H1 (cell line): ENCODE measurements around the gene DLG4. TPM values are rescaled to one million over a fixed set of nuclear protein-coding genes. Genes with fewer than 3 reads are reported as not detected.
A peak's percentile ranks its signal among the peaks of the same experiment; 100 is the strongest.

ENCODE experiments used
- CTCF ChIA-PET: fragments of 300-600 bp; sonication (Branson Sonifier 250); formaldehyde crosslinking; loops from one replicate; lab custom pipeline; 2021; ENCODE audit not compliant: partially characterized antibody; lab: Charles Lee
- POLR2A ChIA-PET: fragments of 300-600 bp; sonication (Branson Sonifier 250); formaldehyde crosslinking; loops from one replicate; lab custom pipeline; 2021; ENCODE audit warnings: inconsistent platforms; ENCODE audit not compliant: partially characterized antibody; lab: Charles Lee
- DNase-seq, 2 experiments: peaks; one replicate each; pipeline versions ENCODE4 v3.0.0 to v3.0.0-alpha.2; 2010 to 2022; ENCODE audit warnings: low spot score in 2 of 2, low read depth in 1 of 2, mixed read lengths in 1 of 2
- FAIRE-seq: peaks from 2 replicates; lab custom pipeline; 2011; peaks lifted over from hg19 to GRCh38; lab: Jason Lieb, UNC
- H2AFZ ChIP-seq: 2 replicates; pipeline ENCODE4 v1.8.1; 2012; ENCODE audit warnings: low read length, inconsistent platforms
- H2AK5ac ChIP-seq: 2 replicates; pipeline ENCODE4 v1.6.1; 2013; ENCODE audit warnings: low read depth, low read length
- H2BK120ac ChIP-seq: replicated peaks from 2 replicates; pipeline ENCODE3; 2013; ENCODE audit warnings: low read depth, low read length, inconsistent platforms
- H2BK12ac ChIP-seq: 2 replicates; pipeline ENCODE4 v1.6.1; 2013; ENCODE audit warnings: low read depth, low read length
- H2BK15ac ChIP-seq: 2 replicates; pipeline ENCODE4 v1.6.1; 2013; ENCODE audit warnings: low read length
- H2BK20ac ChIP-seq: 2 replicates; pipeline ENCODE4 v1.6.1; 2013; ENCODE audit warnings: low read length
- H2BK5ac ChIP-seq: 2 replicates; pipeline ENCODE4 v1.6.1; 2013; ENCODE audit warnings: low read depth, low read length
- H3K14ac ChIP-seq: 2 replicates; pipeline ENCODE4 v1.6.1; 2013; ENCODE audit warnings: inconsistent platforms; ENCODE audit not compliant: insufficient read length
- H3K18ac ChIP-seq: 2 replicates; pipeline ENCODE4 v1.6.1; 2013; ENCODE audit warnings: low read length; ENCODE audit errors: extremely low read depth
- H3K23ac ChIP-seq: 2 replicates; pipeline ENCODE4 v1.6.1; 2013; ENCODE audit warnings: inconsistent platforms; ENCODE audit not compliant: insufficient read length
- H3K23me2 ChIP-seq: 2 replicates; pipeline ENCODE4 v1.6.1; 2013; ENCODE audit warnings: low read depth, low read length
- H3K27ac ChIP-seq: 2 replicates; pipeline ENCODE4 v1.6.1; 2011; ENCODE audit warnings: low read depth, low read length, inconsistent platforms
- H3K27me3 ChIP-seq, 4 experiments: replicated peaks in 1 of 4; 1 replicate in 1 of 4; 2 replicates in 3 of 4; pipeline versions ENCODE4 v1.6.1 to v1.8.1; 2011 to 2013; ENCODE audit warnings: low read length in 3 of 4, mild to moderate bottlenecking in 3 of 4, inconsistent platforms in 2 of 4, mixed read lengths in 2 of 4, moderate library complexity in 1 of 4; ENCODE audit not compliant: control insufficient read depth in 3 of 4, insufficient read depth in 3 of 4; ENCODE audit errors: extremely low read depth in 1 of 4
- H3K36me3 ChIP-seq, 4 experiments: 2 replicates each; pipeline versions ENCODE4 v1.6.1 to v1.8.1; 2011 to 2013; ENCODE audit warnings: mild to moderate bottlenecking in 4 of 4, low read length in 3 of 4, moderate library complexity in 2 of 4, control low read depth in 1 of 4, inconsistent platforms in 1 of 4; ENCODE audit not compliant: insufficient read depth in 4 of 4, control insufficient read depth in 2 of 4
- H3K4ac ChIP-seq: replicated peaks from 2 replicates; pipeline ENCODE3; 2013; ENCODE audit warnings: low read length, low read depth, mixed read lengths, inconsistent platforms; ENCODE audit not compliant: insufficient read length
- H3K4me1 ChIP-seq, 4 experiments: replicated peaks in 1 of 4; 1 replicate in 1 of 4; 2 replicates in 3 of 4; pipeline versions ENCODE4 v1.6.1 to v1.8.1; 2011 to 2013; ENCODE audit warnings: low read length in 3 of 4, inconsistent platforms in 2 of 4, mixed read lengths in 1 of 4; ENCODE audit not compliant: insufficient read depth in 4 of 4, control insufficient read depth in 3 of 4
- H3K4me2 ChIP-seq, 2 experiments: 2 replicates each; pipeline versions ENCODE4 v1.6.1 to v1.8.1; 2011 to 2013; ENCODE audit warnings: low read depth in 2 of 2, low read length in 2 of 2, control low read depth in 1 of 2, inconsistent platforms in 1 of 2, mild to moderate bottlenecking in 1 of 2; ENCODE audit not compliant: insufficient read depth in 1 of 2
- H3K4me3 ChIP-seq, 4 experiments: fragments of 200-600, 300-600 bp in 1 of 4; sonication (generic), shearing (Covaris generic), sonication (Bioruptor Twin) in 1 of 4; 2 replicates each; pipeline versions ENCODE4 v1.5.1 to v1.8.1; 2011 to 2016; ENCODE audit warnings: low read length in 4 of 4, low read depth in 3 of 4, control low read depth in 2 of 4, inconsistent platforms in 2 of 4, mild to moderate bottlenecking in 2 of 4, mixed read lengths in 1 of 4, moderate library complexity in 1 of 4; ENCODE audit not compliant: insufficient read depth in 2 of 4; ENCODE audit errors: extremely low read depth in 1 of 4
- H3K56ac ChIP-seq: replicated peaks from 2 replicates; pipeline ENCODE3; 2013; ENCODE audit warnings: low read depth, mild to moderate bottlenecking, mixed read lengths, low read length, inconsistent platforms; ENCODE audit not compliant: insufficient read length
- H3K79me1 ChIP-seq: 2 replicates; pipeline ENCODE4 v1.6.1; 2013; ENCODE audit warnings: low read depth, low read length, control low read depth
- H3K79me2 ChIP-seq, 2 experiments: 2 replicates each; pipeline versions ENCODE4 v1.6.1 to v1.8.1; 2012 to 2013; ENCODE audit warnings: low read length in 2 of 2, mild to moderate bottlenecking in 2 of 2, inconsistent platforms in 1 of 2; ENCODE audit not compliant: insufficient read depth in 2 of 2, control insufficient read depth in 1 of 2
- H3K9ac ChIP-seq, 4 experiments: replicated peaks in 1 of 4; 1 replicate in 1 of 4; 2 replicates in 3 of 4; pipeline versions ENCODE4 v1.6.1 to v1.8.1; 2011 to 2013; ENCODE audit warnings: low read depth in 3 of 4, low read length in 3 of 4, control low read depth in 2 of 4, mild to moderate bottlenecking in 2 of 4, moderate library complexity in 2 of 4, inconsistent platforms in 1 of 4; ENCODE audit errors: extremely low read depth in 1 of 4
- H3K9me3 ChIP-seq, 2 experiments: 2 replicates each; pipeline versions ENCODE4 v1.6.1 to v1.8.1; 2012 to 2013; ENCODE audit warnings: mild to moderate bottlenecking in 2 of 2, moderate library complexity in 2 of 2, control low read depth in 1 of 2, inconsistent platforms in 1 of 2, low read depth in 1 of 2, low read length in 1 of 2, mixed read lengths in 1 of 2; ENCODE audit not compliant: insufficient read depth in 2 of 2
- H4K20me1 ChIP-seq, 2 experiments: replicated peaks in 1 of 2; 2 replicates each; pipeline versions ENCODE3 to v1.8.1; 2011 to 2013; ENCODE audit warnings: inconsistent platforms in 2 of 2, low read length in 2 of 2, mild to moderate bottlenecking in 1 of 2; ENCODE audit not compliant: insufficient read depth in 2 of 2, control insufficient read depth in 1 of 2
- H4K5ac ChIP-seq: 2 replicates; pipeline ENCODE4 v1.6.1; 2013; ENCODE audit warnings: low read length, low read depth, mixed read lengths, inconsistent platforms; ENCODE audit not compliant: insufficient read length
- H4K8ac ChIP-seq: 2 replicates; pipeline ENCODE4 v1.8.0; 2013; ENCODE audit warnings: mild to moderate bottlenecking, moderate library complexity, low read length, inconsistent platforms; ENCODE audit not compliant: insufficient read depth; ENCODE audit errors: extremely low read depth
- H4K91ac ChIP-seq: replicated peaks from 2 replicates; pipeline ENCODE3; 2013; ENCODE audit warnings: low read length, mixed read lengths, inconsistent platforms; ENCODE audit not compliant: insufficient read length
- CHD2 ChIP-seq: IDR thresholded peaks from 2 replicates; pipeline ENCODE4 v1.6.1; 2012; ENCODE audit warnings: low read length, improper control_type of control experiment
- CREB1 ChIP-seq: IDR thresholded peaks from 2 replicates; pipeline ENCODE4 v1.6.1; 2012; ENCODE audit warnings: inconsistent platforms
- CTCF ChIP-seq, 3 experiments: IDR thresholded peaks; 1 replicate in 2 of 3; 2 replicates in 1 of 3; pipeline versions ENCODE4 v1.5.1 to v1.6.1; 2011; ENCODE audit warnings: low read length in 3 of 3, mild to moderate bottlenecking in 3 of 3, inconsistent platforms in 2 of 3, low read depth in 1 of 3, moderate library complexity in 1 of 3; ENCODE audit not compliant: insufficient read depth in 1 of 3; ENCODE audit errors: control extremely low read depth in 1 of 3
- E2F6 ChIP-seq: IDR thresholded peaks from 2 replicates; pipeline ENCODE4 v1.6.1; 2012; ENCODE audit warnings: inconsistent platforms
- HDAC6 ChIP-seq: IDR thresholded peaks from one replicate; pipeline ENCODE4 v1.7.1; 2012; ENCODE audit warnings: low read depth, mild to moderate bottlenecking, inconsistent platforms, low read length, moderate library complexity
- KDM1A ChIP-seq: fragments of 200-600, 300-600 bp; sonication (generic); IDR thresholded peaks from 2 replicates; pipeline ENCODE4 v1.7.1; 2016; ENCODE audit warnings: mild to moderate bottlenecking, low read length, borderline replicate concordance
- RBBP5 ChIP-seq: IDR thresholded peaks from 2 replicates; pipeline ENCODE4 v1.7.1; 2012; ENCODE audit warnings: low read depth, mild to moderate bottlenecking, inconsistent platforms, low read length, moderate library complexity, borderline replicate concordance
- RFX5 ChIP-seq: IDR thresholded peaks from 2 replicates; pipeline ENCODE4 v1.6.1; 2011; ENCODE audit warnings: low read depth, low read length, improper control_type of control experiment, borderline replicate concordance
- RXRA ChIP-seq: IDR thresholded peaks from 2 replicates; pipeline ENCODE4 v1.6.1; 2011; ENCODE audit warnings: low read depth, mild to moderate bottlenecking, low read length, moderate library complexity; ENCODE audit not compliant: insufficient read depth
- WGBS, 2 experiments: shearing (Covaris generic) in 1 of 2; methylation state at CpG; one replicate each; pipeline versions ENCODE4 v1.1.6 to v1.1.7; 2013 to 2015; ENCODE audit warnings: low lambda C conversion rate in 2 of 2, mixed read lengths in 2 of 2, inconsistent platforms in 1 of 2, low coverage in 1 of 2, missing lambda C conversion rate in 1 of 2; ENCODE audit not compliant: insufficient replicate concordance in 2 of 2, insufficient coverage in 1 of 2, insufficient read length in 1 of 2; ENCODE audit errors: extremely low coverage in 1 of 2, missing lambda C conversion rate in 1 of 2; 5-methylcytosine and 5-hydroxymethylcytosine counted together
- polyA plus RNA-seq, 7 experiments: library from polyadenylated mRNA; depleted of rRNA in 3 of 7; stranded (reverse) in 5 of 7; unstranded in 2 of 7; fragments of >200 nt in 5 of 7; fragments of 200-250 nt in 2 of 7; gene quantifications; 1 replicate in 5 of 7; 2 replicates in 1 of 7; 4 replicates in 1 of 7; pipeline versions ENCODE4 v1.2.1 to v1.2.3, GENCODE V29; 2011 to 2013; ENCODE audit warnings: missing spikeins in 2 of 7, mixed read lengths in 2 of 7
- total RNA-seq: library from RNA; stranded (reverse); fragmentation: NEBNext Ultra II Directional; extraction: Animal tissue kit (Norgen Biotek cat#: 25700); gene quantifications from 2 replicates; pipeline ENCODE4 v1.2.1, GENCODE V29; 2021
- TF ChIP-seq, protein P1 (sequence below): IDR thresholded peaks from 2 replicates; pipeline ENCODE4 v1.6.1; 2011; ENCODE audit warnings: low read depth, mild to moderate bottlenecking, low read length; ENCODE audit not compliant: insufficient read depth

Gene DLG4
- total and polyA plus RNA-seq, 2 of the 8 experiments (the other 6 are each of a cell fraction or from before 2014, with no cell fraction given), result 18.9 to 45.9 TPM

- no peak overlapping the region for H3K4me2 ChIP-seq
- no peaks in the 10 kb centered on the region for H3K9me3 ChIP-seq
- DNase-seq (no peak), FAIRE-seq (no peak)
- no peak overlapping the region for H2BK12ac ChIP-seq
- POLR2A ChIA-PET, result interaction anchor here (0.9 to 10.7 kb wide), 10 partner anchors 10 to 352 kb away, joined by 3 to 386 read pairs (median 5); partner anchors contain the start of genes CLDN7, CTDNEP1, DVL2 and ELP5
- no peak overlapping the region for H3K18ac ChIP-seq
- no peak overlapping the region for H3K23ac ChIP-seq
- no peak overlapping the region for H2BK20ac ChIP-seq
- no peak overlapping the region for H2AK5ac ChIP-seq
- peak overlapping the region; percentile 30; the same call in 1 of the 2 replicates for H4K8ac ChIP-seq
- H3K14ac ChIP-seq, result no peak overlapping the region
- H3K79me2 ChIP-seq, result no peaks in the 10 kb centered on the region
- no peak overlapping the region for H3K27ac ChIP-seq
- H2BK120ac ChIP-seq, result no peak overlapping the region
- H3K4ac ChIP-seq, result no peak overlapping the region
- 94% methylated on average over 9 of the region's 10 CpGs; no CpG with 5 or more reads in 1 of the 2 experiments for WGBS, 2 experiments
- CTCF ChIA-PET, result interaction anchor here (0.9 to 1.2 kb wide), 3 partner anchors 10 to 85 kb away, joined by 3 read pairs; partner anchors contain the start of gene DVL2
- H3K23me2 ChIP-seq, result peaks cover 5% of the 10 kb centered on the region; the same call in 1 of the 2 replicates
- no peak overlapping the region for H2AFZ ChIP-seq
- H4K5ac ChIP-seq, result no peak overlapping the region
- H2BK15ac ChIP-seq, result no peak overlapping the region
- no peak overlapping the region for H4K91ac ChIP-seq
- H2BK5ac ChIP-seq, result no peak overlapping the region
- H3K4me3 ChIP-seq, result no peak overlapping the region
- H3K36me3 ChIP-seq, result peaks cover 26 to 67% (median 54%) of the 10 kb centered on the region in 4 experiments
- no peak overlapping the region for H3K9ac ChIP-seq
- H3K27me3 ChIP-seq, result no peaks in the 10 kb centered on the region
- H3K56ac ChIP-seq, result no peak overlapping the region
- H4K20me1 ChIP-seq, result peaks cover 15 to 36% of the 10 kb centered on the region in 2 experiments
- H3K4me1 ChIP-seq, result peaks cover 0 to 10% (median 5%) of the 10 kb centered on the region in 4 experiments; a peak in 4 of 7 replicates
- H3K79me1 ChIP-seq, result no peaks in the 10 kb centered on the region
- TF ChIP-seq CHD2 (no peak), HDAC6 (no peak), RBBP5 (no peak), CTCF (IDR thresholded peaks at IDR 0.05; ENCODE audit: control extremely low read depth in 1 of 3, insufficient read depth in 1 of 3, low read depth in 1 of 3, low read length in 3 of 3) (no peak), CREB1 (no peak), E2F6 (no peak), KDM1A (no peak), RXRA (no peak), RFX5 (no peak)
- TF ChIP-seq, protein P1, sequence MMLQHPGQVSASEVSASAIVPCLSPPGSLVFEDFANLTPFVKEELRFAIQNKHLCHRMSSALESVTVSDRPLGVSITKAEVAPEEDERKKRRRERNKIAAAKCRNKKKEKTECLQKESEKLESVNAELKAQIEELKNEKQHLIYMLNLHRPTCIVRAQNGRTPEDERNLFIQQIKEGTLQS, result no peak
Measured at GRCh38 chr17:7224110-7224509, 4.5 kb upstream of the DLG4 start.
